GM23338 (cell line): Measurements from ENCODE around the gene RGS3. TPM values are rescaled to one million over a fixed set of nuclear protein-coding genes. Genes with fewer than 3 reads are reported as not detected.

Experiments
- ATAC-seq: fragments of 200-7000 bp; cut with Tn5 transposase; 3 replicates; pipeline ENCODE4 v1.9.1; 2020
- DNase-seq: peaks from one replicate; pipeline ENCODE4 v3.0.0-alpha.2; 2015; ENCODE audit warnings: low spot score
- H2AFZ ChIP-seq: fragments of 200-600 bp; sonication (generic); 2 replicates; pipeline ENCODE4 v1.8.0; 2016; ENCODE audit warnings: antibody characterized with exemption, mild to moderate bottlenecking, moderate library complexity
- H3F3A ChIP-seq: fragments of 200-600 bp; sonication (generic); replicated peaks from 2 replicates; pipeline ENCODE4 v1.8.0; 2017; ENCODE audit warnings: antibody characterized with exemption, mixed run types, low read depth
- H3K27ac ChIP-seq: fragments of 200-600 bp; sonication (generic); 2 replicates; pipeline ENCODE4 v1.6.1; 2016; ENCODE audit warnings: low read depth
- H3K27me3 ChIP-seq: fragments of 200-600 bp; sonication (generic); 2 replicates; pipeline ENCODE4 v1.8.0; 2016; ENCODE audit warnings: mild to moderate bottlenecking, mixed run types, moderate library complexity; ENCODE audit not compliant: insufficient read depth
- H3K36me3 ChIP-seq: fragments of 200-600 bp; sonication (generic); 2 replicates; pipeline ENCODE4 v1.8.0; 2016; ENCODE audit warnings: mild to moderate bottlenecking; ENCODE audit not compliant: insufficient read depth
- H3K4me1 ChIP-seq: fragments of 200-600 bp; sonication (generic); 2 replicates; pipeline ENCODE4 v1.8.0; 2016; ENCODE audit warnings: mild to moderate bottlenecking, moderate library complexity; ENCODE audit not compliant: insufficient read depth
- H3K4me2 ChIP-seq: fragments of 200-600 bp; sonication (generic); 2 replicates; pipeline ENCODE4 v1.7.1; 2017; ENCODE audit warnings: mixed run types
- H3K4me3 ChIP-seq: fragments of 200-600 bp; sonication (generic); 2 replicates; pipeline ENCODE4 v1.6.1; 2016; ENCODE audit warnings: mixed run types
- H3K79me2 ChIP-seq: fragments of 200-600 bp; sonication (generic); replicated peaks from 2 replicates; pipeline ENCODE4 v1.8.0; 2017; ENCODE audit warnings: mild to moderate bottlenecking; ENCODE audit not compliant: insufficient read depth
- H3K9me2 ChIP-seq: fragments of 200-600 bp; sonication (generic); 2 replicates; pipeline ENCODE4 v1.8.0; 2017; ENCODE audit not compliant: insufficient read depth
- H4K20me1 ChIP-seq: fragments of 200-600 bp; sonication (generic); replicated peaks from 2 replicates; pipeline ENCODE4 v1.8.0; 2017; ENCODE audit warnings: mild to moderate bottlenecking; ENCODE audit not compliant: insufficient read depth
- H3K27ac Mint-ChIP-seq: 2 replicates; pipeline ENCODE4 v1.8.0; 2020; ENCODE audit warnings: inconsistent platforms, mild to moderate bottlenecking, moderate library complexity, mixed read lengths
- H3K27me3 Mint-ChIP-seq: 3 replicates; pipeline ENCODE4 v1.8.0; 2022; ENCODE audit warnings: low read depth, mild to moderate bottlenecking, moderate library complexity, mixed read lengths, inconsistent platforms; ENCODE audit not compliant: insufficient read depth, poor library complexity
- H3K36me3 Mint-ChIP-seq: 3 replicates; pipeline ENCODE4 v1.8.0; 2021; ENCODE audit warnings: low read depth, mild to moderate bottlenecking, inconsistent platforms, moderate library complexity, mixed read lengths
- H3K4me1 Mint-ChIP-seq: 3 replicates; pipeline ENCODE4 v1.8.0; 2020; ENCODE audit warnings: mild to moderate bottlenecking, inconsistent platforms, mixed read lengths
- H3K4me3 Mint-ChIP-seq: 3 replicates; pipeline ENCODE4 v1.8.0; 2021; ENCODE audit warnings: moderate library complexity, mild to moderate bottlenecking, inconsistent platforms, mixed read lengths
- H3K9me3 Mint-ChIP-seq: 3 replicates; pipeline ENCODE4 v1.8.0; 2020; ENCODE audit warnings: moderate library complexity, mild to moderate bottlenecking, inconsistent platforms, mixed read lengths
- CREB1 ChIP-seq: fragments of 250-450 bp; sonication (Bioruptor Pico); IDR thresholded peaks from 2 replicates; pipeline ENCODE4 v1.5.0; 2020; ENCODE audit warnings: low read depth, mild to moderate bottlenecking, moderate library complexity
- ETS1 ChIP-seq: IDR thresholded peaks from 2 replicates; pipeline ENCODE4 v1.6.1; 2016; ENCODE audit warnings: antibody characterized with exemption
- EZH2 ChIP-seq: fragments of 200-600 bp; sonication (generic); IDR thresholded peaks from one replicate; pipeline ENCODE4 v1.8.0; 2017; ENCODE audit warnings: antibody characterized with exemption, mild to moderate bottlenecking, low read depth; ENCODE audit not compliant: unreplicated experiment
- EZH2phosphoT487 ChIP-seq: fragments of 200-600 bp; sonication (generic); IDR thresholded peaks from one replicate; pipeline ENCODE4 v1.8.1; 2018; ENCODE audit warnings: antibody characterized with exemption; ENCODE audit not compliant: unreplicated experiment
- JUNB ChIP-seq: IDR thresholded peaks from one replicate; pipeline ENCODE4 v1.6.1; 2016; ENCODE audit warnings: antibody characterized with exemption; ENCODE audit not compliant: unreplicated experiment
- NANOG ChIP-seq: IDR thresholded peaks from 2 replicates; pipeline ENCODE4 v1.6.1; 2016; ENCODE audit warnings: antibody characterized with exemption, borderline replicate concordance
- POLR2AphosphoS5 ChIP-seq: IDR thresholded peaks from 2 replicates; pipeline ENCODE4 v1.6.1; 2016; ENCODE audit warnings: antibody characterized with exemption, low read depth
- STAT1 ChIP-seq: IDR thresholded peaks from one replicate; pipeline ENCODE4 v1.6.1; 2016; ENCODE audit warnings: antibody characterized with exemption; ENCODE audit not compliant: unreplicated experiment
- ZNF114 ChIP-seq: fragments of 250-450 bp; sonication (Bioruptor Pico); IDR thresholded peaks from 2 replicates; pipeline ENCODE4 v1.5.0; 2020; ENCODE audit warnings: mild to moderate bottlenecking, moderate library complexity
- ZNF331 ChIP-seq: fragments of 250-450 bp; sonication (Bioruptor Pico); IDR thresholded peaks from 2 replicates; pipeline ENCODE4 v1.5.0; 2020; ENCODE audit warnings: low read depth, mild to moderate bottlenecking, moderate library complexity
- polyA plus RNA-seq: library from polyadenylated mRNA; unstranded; fragments of >200 nt; fragmentation: Nextera tagmentation; extraction: Ambion mirVana; gene quantifications from 2 replicates; pipeline ENCODE4 v1.2.1, GENCODE V29; 2016
- total RNA-seq: library from RNA; depleted of rRNA; stranded (reverse); fragments of >200 nt; shearing (Covaris generic); gene quantifications from 2 replicates; pipeline ENCODE4 v1.2.3, GENCODE V29; 2014
- TF ChIP-seq, protein P1 (sequence below): IDR thresholded peaks from one replicate; pipeline ENCODE4 v1.6.1; 2018; ENCODE audit warnings: antibody characterized with exemption; ENCODE audit not compliant: unreplicated experiment
- TF ChIP-seq, protein P2 (sequence below), 2 experiments: fragments of 200-600 bp in 1 of 2; sonication (generic) in 1 of 2; conservative IDR thresholded peaks; 2 replicates each; pipeline versions ENCODE4 v1.5.1 to v1.6.1; 2016 to 2017; ENCODE audit warnings: antibody characterized with exemption in 2 of 2, low read depth in 2 of 2, mild to moderate bottlenecking in 2 of 2, moderate library complexity in 1 of 2
- TF ChIP-seq, protein P3 (sequence below): fragments of 250-450 bp; sonication (Bioruptor Pico); IDR thresholded peaks from 2 replicates; pipeline ENCODE4 v1.5.0; 2020; ENCODE audit warnings: mild to moderate bottlenecking, moderate library complexity

The RGS3 gene
- total and polyA plus RNA-seq, 2 experiments from 2014 or later = 14.2 to 24.3 TPM

GRCh38 chr9:113511047-113511521 is 47.6 kb downstream of the RGS3 start:
- Mint-ChIP-seq H3K4me3 (no peak overlapping the region), H3K36me3 (no peaks in the 10 kb centered on the region), H3K27ac (no peak overlapping the region), H3K4me1 (peaks cover 8% of the 10 kb centered on the region), H3K27me3 (peaks cover 6% of the 10 kb centered on the region), H3K9me3 (no peaks in the 10 kb centered on the region)
- Histone ChIP-seq H3F3A (no peaks in the 10 kb centered on the region), H3K4me3 (no peak overlapping the region), H4K20me1 (no peaks in the 10 kb centered on the region), H3K9me2 (no peaks in the 10 kb centered on the region), H3K27me3 (no peaks in the 10 kb centered on the region), H3K4me2 (no peak overlapping the region), H3K27ac (no peak overlapping the region), H2AFZ (no peak overlapping the region), H3K79me2 (no peaks in the 10 kb centered on the region), H3K4me1 (no peaks in the 10 kb centered on the region; the same call in 1 of the 2 replicates), H3K36me3 (no peaks in the 10 kb centered on the region)
- no peak for DNase-seq
- TF ChIP-seq, protein P1, sequence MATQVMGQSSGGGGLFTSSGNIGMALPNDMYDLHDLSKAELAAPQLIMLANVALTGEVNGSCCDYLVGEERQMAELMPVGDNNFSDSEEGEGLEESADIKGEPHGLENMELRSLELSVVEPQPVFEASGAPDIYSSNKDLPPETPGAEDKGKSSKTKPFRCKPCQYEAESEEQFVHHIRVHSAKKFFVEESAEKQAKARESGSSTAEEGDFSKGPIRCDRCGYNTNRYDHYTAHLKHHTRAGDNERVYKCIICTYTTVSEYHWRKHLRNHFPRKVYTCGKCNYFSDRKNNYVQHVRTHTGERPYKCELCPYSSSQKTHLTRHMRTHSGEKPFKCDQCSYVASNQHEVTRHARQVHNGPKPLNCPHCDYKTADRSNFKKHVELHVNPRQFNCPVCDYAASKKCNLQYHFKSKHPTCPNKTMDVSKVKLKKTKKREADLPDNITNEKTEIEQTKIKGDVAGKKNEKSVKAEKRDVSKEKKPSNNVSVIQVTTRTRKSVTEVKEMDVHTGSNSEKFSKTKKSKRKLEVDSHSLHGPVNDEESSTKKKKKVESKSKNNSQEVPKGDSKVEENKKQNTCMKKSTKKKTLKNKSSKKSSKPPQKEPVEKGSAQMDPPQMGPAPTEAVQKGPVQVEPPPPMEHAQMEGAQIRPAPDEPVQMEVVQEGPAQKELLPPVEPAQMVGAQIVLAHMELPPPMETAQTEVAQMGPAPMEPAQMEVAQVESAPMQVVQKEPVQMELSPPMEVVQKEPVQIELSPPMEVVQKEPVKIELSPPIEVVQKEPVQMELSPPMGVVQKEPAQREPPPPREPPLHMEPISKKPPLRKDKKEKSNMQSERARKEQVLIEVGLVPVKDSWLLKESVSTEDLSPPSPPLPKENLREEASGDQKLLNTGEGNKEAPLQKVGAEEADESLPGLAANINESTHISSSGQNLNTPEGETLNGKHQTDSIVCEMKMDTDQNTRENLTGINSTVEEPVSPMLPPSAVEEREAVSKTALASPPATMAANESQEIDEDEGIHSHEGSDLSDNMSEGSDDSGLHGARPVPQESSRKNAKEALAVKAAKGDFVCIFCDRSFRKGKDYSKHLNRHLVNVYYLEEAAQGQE = no peak
- TF ChIP-seq, protein P2, sequence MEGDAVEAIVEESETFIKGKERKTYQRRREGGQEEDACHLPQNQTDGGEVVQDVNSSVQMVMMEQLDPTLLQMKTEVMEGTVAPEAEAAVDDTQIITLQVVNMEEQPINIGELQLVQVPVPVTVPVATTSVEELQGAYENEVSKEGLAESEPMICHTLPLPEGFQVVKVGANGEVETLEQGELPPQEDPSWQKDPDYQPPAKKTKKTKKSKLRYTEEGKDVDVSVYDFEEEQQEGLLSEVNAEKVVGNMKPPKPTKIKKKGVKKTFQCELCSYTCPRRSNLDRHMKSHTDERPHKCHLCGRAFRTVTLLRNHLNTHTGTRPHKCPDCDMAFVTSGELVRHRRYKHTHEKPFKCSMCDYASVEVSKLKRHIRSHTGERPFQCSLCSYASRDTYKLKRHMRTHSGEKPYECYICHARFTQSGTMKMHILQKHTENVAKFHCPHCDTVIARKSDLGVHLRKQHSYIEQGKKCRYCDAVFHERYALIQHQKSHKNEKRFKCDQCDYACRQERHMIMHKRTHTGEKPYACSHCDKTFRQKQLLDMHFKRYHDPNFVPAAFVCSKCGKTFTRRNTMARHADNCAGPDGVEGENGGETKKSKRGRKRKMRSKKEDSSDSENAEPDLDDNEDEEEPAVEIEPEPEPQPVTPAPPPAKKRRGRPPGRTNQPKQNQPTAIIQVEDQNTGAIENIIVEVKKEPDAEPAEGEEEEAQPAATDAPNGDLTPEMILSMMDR (conservative IDR thresholded peaks at IDR 0.05; ENCODE audit: low read depth in 2 of 2) = no peak
- TF ChIP-seq EZH2 (no peak), ZNF114 (CRISPR knock-in tag) (no peak), POLR2AphosphoS5 (no peak), STAT1 (no peak), CREB1 (CRISPR knock-in tag) (no peak), ETS1 (no peak), EZH2phosphoT487 (no peak), ZNF331 (CRISPR knock-in tag) (no peak), JUNB (no peak), NANOG (no peak)
- TF ChIP-seq, protein P3, sequence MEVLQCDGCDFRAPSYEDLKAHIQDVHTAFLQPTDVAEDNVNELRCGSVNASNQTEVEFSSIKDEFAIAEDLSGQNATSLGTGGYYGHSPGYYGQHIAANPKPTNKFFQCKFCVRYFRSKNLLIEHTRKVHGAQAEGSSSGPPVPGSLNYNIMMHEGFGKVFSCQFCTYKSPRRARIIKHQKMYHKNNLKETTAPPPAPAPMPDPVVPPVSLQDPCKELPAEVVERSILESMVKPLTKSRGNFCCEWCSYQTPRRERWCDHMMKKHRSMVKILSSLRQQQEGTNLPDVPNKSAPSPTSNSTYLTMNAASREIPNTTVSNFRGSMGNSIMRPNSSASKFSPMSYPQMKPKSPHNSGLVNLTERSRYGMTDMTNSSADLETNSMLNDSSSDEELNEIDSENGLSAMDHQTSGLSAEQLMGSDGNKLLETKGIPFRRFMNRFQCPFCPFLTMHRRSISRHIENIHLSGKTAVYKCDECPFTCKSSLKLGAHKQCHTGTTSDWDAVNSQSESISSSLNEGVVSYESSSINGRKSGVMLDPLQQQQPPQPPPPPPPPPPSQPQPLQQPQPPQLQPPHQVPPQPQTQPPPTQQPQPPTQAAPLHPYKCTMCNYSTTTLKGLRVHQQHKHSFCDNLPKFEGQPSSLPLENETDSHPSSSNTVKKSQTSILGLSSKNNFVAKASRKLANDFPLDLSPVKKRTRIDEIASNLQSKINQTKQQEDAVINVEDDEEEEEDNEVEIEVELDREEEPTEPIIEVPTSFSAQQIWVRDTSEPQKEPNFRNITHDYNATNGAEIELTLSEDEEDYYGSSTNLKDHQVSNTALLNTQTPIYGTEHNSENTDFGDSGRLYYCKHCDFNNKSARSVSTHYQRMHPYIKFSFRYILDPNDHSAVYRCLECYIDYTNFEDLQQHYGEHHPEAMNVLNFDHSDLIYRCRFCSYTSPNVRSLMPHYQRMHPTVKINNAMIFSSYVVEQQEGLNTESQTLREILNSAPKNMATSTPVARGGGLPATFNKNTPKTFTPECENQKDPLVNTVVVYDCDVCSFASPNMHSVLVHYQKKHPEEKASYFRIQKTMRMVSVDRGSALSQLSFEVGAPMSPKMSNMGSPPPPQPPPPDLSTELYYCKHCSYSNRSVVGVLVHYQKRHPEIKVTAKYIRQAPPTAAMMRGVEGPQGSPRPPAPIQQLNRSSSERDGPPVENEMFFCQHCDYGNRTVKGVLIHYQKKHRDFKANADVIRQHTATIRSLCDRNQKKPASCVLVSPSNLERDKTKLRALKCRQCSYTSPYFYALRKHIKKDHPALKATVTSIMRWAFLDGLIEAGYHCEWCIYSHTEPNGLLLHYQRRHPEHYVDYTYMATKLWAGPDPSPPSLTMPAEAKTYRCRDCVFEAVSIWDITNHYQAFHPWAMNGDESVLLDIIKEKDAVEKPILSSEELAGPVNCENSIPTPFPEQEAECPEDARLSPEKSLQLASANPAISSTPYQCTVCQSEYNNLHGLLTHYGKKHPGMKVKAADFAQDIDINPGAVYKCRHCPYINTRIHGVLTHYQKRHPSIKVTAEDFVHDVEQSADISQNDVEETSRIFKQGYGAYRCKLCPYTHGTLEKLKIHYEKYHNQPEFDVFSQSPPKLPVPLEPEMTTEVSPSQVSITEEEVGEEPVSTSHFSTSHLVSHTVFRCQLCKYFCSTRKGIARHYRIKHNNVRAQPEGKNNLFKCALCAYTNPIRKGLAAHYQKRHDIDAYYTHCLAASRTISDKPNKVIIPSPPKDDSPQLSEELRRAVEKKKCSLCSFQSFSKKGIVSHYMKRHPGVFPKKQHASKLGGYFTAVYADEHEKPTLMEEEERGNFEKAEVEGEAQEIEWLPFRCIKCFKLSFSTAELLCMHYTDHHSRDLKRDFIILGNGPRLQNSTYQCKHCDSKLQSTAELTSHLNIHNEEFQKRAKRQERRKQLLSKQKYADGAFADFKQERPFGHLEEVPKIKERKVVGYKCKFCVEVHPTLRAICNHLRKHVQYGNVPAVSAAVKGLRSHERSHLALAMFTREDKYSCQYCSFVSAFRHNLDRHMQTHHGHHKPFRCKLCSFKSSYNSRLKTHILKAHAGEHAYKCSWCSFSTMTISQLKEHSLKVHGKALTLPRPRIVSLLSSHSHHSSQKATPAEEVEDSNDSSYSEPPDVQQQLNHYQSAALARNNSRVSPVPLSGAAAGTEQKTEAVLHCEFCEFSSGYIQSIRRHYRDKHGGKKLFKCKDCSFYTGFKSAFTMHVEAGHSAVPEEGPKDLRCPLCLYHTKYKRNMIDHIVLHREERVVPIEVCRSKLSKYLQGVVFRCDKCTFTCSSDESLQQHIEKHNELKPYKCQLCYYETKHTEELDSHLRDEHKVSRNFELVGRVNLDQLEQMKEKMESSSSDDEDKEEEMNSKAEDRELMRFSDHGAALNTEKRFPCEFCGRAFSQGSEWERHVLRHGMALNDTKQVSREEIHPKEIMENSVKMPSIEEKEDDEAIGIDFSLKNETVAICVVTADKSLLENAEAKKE (CRISPR knock-in tag) = no peak
- ATAC-seq = no peak
